Stimulated activated naive CD8-positive, alpha-beta T cell treated with anti-CD3 and anti-CD28 coated beads, Interleukin-15, Interleukin-2, amounts not matched to agents 100 ng/mL and 50 ng/mL, for 24 hours (primary cell): ENCODE data around the gene ASIC5.

Experiments
- H3K27ac Mint-ChIP-seq: one replicate; pipeline ENCODE4 v1.8.0; 2021; ENCODE audit warnings: mild to moderate bottlenecking, mixed read lengths
- H3K27me3 Mint-ChIP-seq: one replicate; pipeline ENCODE4 v1.8.0; 2021; ENCODE audit warnings: mixed read lengths
- H3K36me3 Mint-ChIP-seq: one replicate; pipeline ENCODE4 v1.8.0; 2021; ENCODE audit warnings: low read depth, mixed read lengths
- H3K4me1 Mint-ChIP-seq: one replicate; pipeline ENCODE4 v1.8.0; 2021; ENCODE audit warnings: low read depth, mixed read lengths
- H3K4me3 Mint-ChIP-seq: one replicate; pipeline ENCODE4 v1.8.0; 2021; ENCODE audit warnings: mild to moderate bottlenecking, mixed read lengths
- H3K9me3 Mint-ChIP-seq: one replicate; pipeline ENCODE4 v1.8.0; 2021; ENCODE audit warnings: mixed read lengths

ASIC5 gene

DNA sequence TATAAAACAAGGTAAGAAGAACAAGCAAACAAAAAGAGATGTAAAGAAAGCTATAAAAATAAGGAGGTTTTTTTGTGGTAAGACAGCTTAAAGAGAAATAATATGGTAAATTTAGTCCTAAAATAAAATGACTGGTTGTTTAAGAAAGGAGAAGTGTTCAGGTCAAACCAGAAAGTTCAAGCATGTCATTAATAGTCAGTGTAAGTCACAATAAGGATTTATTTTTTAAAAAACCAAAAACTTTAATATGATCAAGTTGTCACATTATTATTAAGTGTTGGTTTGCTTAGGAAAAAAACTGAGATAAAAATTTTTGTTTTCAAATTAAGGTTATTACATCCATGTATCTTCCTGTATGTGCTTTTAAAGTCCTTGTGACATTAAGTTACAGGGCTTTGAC is 19.1 kb downstream of the ASIC5 start:
- peaks cover 5% of the 10 kb centered on the region for H3K27me3 Mint-ChIP-seq
- H3K4me3 Mint-ChIP-seq = no peak overlapping the region
- no peaks in the 10 kb centered on the region for H3K4me1 Mint-ChIP-seq
- no peak overlapping the region for H3K27ac Mint-ChIP-seq
- no peaks in the 10 kb centered on the region for H3K36me3 Mint-ChIP-seq
- peaks cover 5% of the 10 kb centered on the region for H3K9me3 Mint-ChIP-seq

DNA sequence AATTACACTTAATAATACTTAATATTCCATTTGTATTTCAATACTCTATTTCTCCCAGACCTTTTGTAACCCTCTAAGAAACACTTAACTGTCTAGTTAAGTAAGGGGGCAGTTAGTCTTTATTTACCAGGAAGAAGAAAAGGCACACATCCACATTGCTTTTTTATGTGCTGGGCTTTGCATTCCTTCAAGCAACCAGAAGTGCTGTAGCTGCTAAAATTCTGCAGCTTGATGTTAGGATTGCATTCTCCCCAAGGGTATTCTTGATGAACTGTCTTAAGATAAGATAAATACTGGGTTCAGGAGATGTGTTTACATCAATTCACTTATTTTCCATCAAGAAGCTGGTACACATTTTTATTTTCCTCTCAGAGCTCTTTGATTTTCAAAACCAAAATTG is 24.0 kb downstream of the ASIC5 start:
- Mint-ChIP-seq H3K9me3 (no peaks in the 10 kb centered on the region), H3K4me1 (no peaks in the 10 kb centered on the region), H3K4me3 (no peak overlapping the region), H3K36me3 (no peaks in the 10 kb centered on the region), H3K27me3 (peaks cover 12% of the 10 kb centered on the region), H3K27ac (no peak overlapping the region)

DNA sequence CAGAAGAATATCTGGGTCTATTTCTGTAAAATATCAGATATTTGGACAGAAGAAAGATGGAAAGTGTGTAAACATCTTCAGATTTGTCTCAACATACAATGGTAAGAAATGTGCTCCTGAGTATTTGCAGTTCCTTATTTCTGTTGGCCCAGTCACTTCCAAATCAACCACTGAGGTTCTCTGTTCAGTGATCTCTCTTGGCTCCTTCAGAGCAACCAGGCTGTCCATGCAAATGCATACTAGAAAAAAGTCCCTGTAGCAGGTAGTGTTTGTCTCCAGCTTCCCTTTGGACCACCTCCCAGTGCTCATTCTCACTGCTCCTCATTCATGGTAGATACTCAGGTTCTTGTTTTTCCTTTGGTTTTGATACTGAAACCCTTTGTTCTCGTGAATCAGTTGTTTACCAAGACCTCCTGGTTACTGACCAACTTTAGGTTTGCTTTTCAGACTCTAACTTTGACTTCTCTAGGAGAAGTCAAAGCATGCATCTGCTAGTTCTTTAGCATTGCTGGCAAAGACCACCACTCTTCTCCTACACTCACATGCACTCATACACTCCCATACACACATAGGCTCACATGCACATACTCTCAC is 28.8 kb downstream of the ASIC5 start:
- no peaks in the 10 kb centered on the region for H3K9me3 Mint-ChIP-seq
- H3K4me1 Mint-ChIP-seq = no peaks in the 10 kb centered on the region
- no peak overlapping the region for H3K27ac Mint-ChIP-seq
- no peak overlapping the region for H3K4me3 Mint-ChIP-seq
- H3K27me3 Mint-ChIP-seq = peaks cover 16% of the 10 kb centered on the region
- no peaks in the 10 kb centered on the region for H3K36me3 Mint-ChIP-seq

DNA sequence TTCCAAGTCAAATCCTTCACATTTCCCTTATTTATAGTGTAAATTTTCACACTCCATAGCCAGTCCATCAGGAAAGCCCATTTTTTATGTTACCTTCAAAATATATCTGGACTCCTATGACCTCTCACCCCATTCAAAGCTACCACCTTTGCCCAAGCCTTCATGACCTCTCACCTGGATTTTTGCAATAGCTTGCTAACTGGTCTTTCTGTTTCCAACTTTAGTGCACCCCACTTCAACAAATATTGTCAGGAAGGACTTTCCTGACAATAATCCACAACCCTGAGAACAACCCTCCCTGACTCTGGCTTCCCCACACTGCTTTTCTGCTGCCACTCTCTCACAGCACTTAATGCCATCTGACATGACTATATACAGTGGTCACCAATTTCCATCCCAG is 33.4 kb downstream of the ASIC5 start:
- Mint-ChIP-seq H3K4me3 (no peak overlapping the region), H3K27ac (no peak overlapping the region), H3K27me3 (peaks cover 11% of the 10 kb centered on the region), H3K9me3 (no peaks in the 10 kb centered on the region), H3K36me3 (no peaks in the 10 kb centered on the region), H3K4me1 (no peaks in the 10 kb centered on the region)

DNA sequence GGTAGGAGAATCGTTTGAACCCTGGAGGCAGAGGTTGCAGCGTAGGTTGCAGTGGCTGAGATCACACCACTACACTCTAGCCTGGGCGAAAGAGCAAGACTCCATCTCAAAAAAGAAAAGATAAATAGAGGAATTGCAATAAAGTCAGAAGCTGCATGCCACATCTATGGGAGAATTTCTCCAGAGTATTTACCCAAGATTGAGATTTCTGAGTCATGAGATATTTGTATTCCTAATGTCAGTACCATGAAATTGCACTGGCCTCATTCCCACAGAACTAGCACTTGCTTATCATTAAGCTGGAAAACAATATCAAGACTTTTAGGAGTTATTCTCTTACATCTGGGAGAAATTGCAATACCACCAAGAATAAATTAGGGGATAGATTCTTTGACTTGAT is 37.4 kb downstream of the ASIC5 start:
- no peak overlapping the region for H3K4me3 Mint-ChIP-seq
- H3K36me3 Mint-ChIP-seq = no peaks in the 10 kb centered on the region
- H3K9me3 Mint-ChIP-seq = no peaks in the 10 kb centered on the region
- peaks cover 18% of the 10 kb centered on the region for H3K27me3 Mint-ChIP-seq
- H3K4me1 Mint-ChIP-seq = no peaks in the 10 kb centered on the region
- no peak overlapping the region for H3K27ac Mint-ChIP-seq

DNA sequence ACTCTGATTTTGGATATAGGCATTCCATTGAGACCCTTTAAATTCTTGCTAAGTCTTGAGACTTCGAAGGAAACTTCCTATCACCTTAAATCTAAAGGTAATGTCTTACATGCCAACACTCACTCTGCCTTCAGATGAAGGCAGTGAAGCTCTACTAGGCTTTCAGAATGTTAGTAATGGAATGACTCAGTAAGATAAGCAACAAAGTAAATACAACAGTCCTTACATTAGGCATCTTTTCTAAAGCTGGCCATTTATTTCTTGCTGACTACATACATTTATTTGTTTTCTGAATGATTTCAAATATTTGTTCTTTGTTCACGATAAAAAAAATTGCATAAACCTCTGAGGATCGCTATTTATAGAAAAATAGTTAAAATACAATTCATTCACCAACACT is 43.5 kb downstream of the ASIC5 start:
- H3K27me3 Mint-ChIP-seq = peaks cover 30% of the 10 kb centered on the region
- H3K4me3 Mint-ChIP-seq = no peak overlapping the region
- H3K36me3 Mint-ChIP-seq = no peaks in the 10 kb centered on the region
- H3K4me1 Mint-ChIP-seq = no peaks in the 10 kb centered on the region
- no peaks in the 10 kb centered on the region for H3K9me3 Mint-ChIP-seq
- H3K27ac Mint-ChIP-seq = no peak overlapping the region

DNA sequence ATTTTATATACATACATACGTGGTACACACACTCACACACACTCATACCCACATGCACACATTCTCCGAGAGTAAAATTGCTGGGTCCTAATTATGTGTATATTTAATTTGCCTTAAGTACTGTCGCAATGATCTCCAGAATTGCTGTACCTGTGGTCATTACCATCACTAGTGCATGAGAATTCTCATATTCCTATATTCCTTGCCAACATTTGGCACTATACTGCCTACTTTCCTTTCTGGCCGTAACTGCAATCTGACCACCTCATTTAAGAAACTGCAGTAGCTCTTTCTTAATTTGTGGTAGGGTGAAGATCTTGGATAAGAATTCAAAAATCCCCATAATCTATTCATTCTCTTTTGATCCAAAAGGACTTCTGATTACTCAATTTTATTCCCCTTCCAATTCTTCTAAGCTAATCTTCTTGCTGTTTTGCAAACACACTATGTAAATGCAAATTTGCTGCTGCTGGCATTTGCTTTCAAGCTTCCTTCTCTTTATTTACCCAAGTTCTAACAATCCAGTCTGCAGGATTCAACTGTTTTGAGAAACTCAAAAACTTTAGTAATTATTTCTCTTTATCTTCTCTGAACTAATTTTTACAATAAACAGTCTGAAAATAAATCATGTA is 45.1 kb downstream of the ASIC5 start:
- H3K4me1 Mint-ChIP-seq = no peaks in the 10 kb centered on the region
- H3K36me3 Mint-ChIP-seq = no peaks in the 10 kb centered on the region
- H3K27ac Mint-ChIP-seq = no peak overlapping the region
- H3K9me3 Mint-ChIP-seq = no peaks in the 10 kb centered on the region
- H3K4me3 Mint-ChIP-seq = no peak overlapping the region
- peaks cover 39% of the 10 kb centered on the region for H3K27me3 Mint-ChIP-seq

DNA sequence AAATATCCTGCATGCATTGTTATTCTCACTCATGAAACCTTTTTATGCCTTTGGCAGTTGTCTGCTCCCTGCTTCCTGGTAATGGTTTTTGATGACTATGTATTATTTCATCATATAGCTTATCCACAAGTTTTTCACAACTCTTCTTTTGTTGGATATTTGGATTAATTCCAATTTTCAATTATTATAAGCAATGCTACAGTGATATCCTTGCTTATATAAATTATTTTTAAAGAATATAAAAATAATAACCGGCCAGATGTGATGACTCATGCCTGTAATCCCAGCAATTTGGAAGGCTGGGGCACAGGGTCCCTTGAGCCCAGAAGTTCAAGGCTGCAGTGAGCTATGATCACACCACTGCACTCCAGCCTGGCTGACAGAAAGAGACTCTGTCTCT is 47.0 kb downstream of the ASIC5 start:
- Mint-ChIP-seq H3K4me1 (no peaks in the 10 kb centered on the region), H3K9me3 (no peaks in the 10 kb centered on the region), H3K27me3 (peaks cover 27% of the 10 kb centered on the region), H3K27ac (no peak overlapping the region), H3K4me3 (no peak overlapping the region), H3K36me3 (no peaks in the 10 kb centered on the region)

DNA sequence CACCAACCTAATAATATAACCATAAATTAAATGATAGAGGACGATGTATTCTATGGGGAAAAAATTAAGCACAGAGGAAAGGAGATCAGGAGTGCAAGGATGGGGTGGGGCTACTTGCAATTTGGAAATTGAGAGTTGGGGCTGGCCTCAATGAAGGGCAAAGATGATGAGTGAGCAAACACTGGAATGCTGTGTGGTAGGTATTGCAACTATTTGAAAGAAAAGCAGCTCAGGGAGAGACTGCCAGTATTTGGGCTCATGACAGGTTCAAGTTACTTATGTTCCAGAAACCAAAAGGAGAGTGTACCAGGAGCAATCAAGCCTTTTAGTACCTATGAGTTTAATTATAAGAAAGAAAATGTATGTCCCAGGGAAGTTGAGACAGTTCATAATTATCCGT is 47.4 kb downstream of the ASIC5 start:
- Mint-ChIP-seq H3K4me1 (no peaks in the 10 kb centered on the region), H3K36me3 (no peaks in the 10 kb centered on the region), H3K27me3 (peaks cover 27% of the 10 kb centered on the region), H3K9me3 (no peaks in the 10 kb centered on the region), H3K27ac (no peak overlapping the region), H3K4me3 (no peak overlapping the region)

DNA sequence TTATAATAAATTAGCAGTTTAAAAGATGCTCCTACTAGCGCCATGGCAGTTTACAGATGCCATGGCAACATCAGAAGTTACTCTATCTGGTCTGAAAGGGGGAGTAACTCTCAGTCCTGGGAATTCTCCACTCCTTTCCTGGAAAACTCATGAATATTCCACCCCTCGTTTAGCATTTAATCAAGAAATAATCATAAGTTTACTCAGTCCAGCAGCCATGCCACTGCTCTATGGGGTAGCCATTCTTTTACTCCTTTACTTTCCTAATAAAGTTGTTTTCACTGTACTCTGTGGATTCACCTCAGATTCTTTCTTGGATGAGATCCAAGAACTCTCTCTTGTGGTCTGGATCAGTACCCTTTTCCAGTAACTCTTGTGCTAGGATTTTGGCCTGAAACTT is 55.0 kb downstream of the ASIC5 start:
- H3K36me3 Mint-ChIP-seq = no peaks in the 10 kb centered on the region
- H3K4me3 Mint-ChIP-seq = no peak overlapping the region
- no peaks in the 10 kb centered on the region for H3K9me3 Mint-ChIP-seq
- H3K27ac Mint-ChIP-seq = no peak overlapping the region
- peaks cover 4% of the 10 kb centered on the region for H3K27me3 Mint-ChIP-seq
- no peaks in the 10 kb centered on the region for H3K4me1 Mint-ChIP-seq

DNA sequence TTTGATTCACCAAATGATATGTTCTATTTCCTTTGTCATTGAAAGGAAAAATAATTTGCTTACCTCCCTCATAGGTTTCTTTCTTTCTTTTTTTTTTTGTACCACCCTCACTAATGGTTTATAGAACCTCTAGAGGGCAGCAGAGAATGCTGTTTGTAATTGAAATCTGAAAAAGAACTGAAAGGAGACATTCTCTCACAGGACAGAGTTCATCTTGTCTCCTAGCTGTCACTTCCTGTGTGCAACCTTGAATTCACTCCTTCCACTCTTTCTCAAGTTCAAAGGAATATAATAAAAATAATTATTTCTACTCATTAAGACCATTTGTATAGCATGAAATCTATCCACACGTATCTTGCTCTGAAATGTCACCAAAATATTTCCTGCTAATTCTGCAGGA is 56.2 kb downstream of the ASIC5 start:
- Mint-ChIP-seq H3K36me3 (no peaks in the 10 kb centered on the region), H3K27me3 (peaks cover 3% of the 10 kb centered on the region), H3K4me3 (no peak overlapping the region), H3K4me1 (no peaks in the 10 kb centered on the region), H3K27ac (no peak overlapping the region), H3K9me3 (no peaks in the 10 kb centered on the region)

DNA sequence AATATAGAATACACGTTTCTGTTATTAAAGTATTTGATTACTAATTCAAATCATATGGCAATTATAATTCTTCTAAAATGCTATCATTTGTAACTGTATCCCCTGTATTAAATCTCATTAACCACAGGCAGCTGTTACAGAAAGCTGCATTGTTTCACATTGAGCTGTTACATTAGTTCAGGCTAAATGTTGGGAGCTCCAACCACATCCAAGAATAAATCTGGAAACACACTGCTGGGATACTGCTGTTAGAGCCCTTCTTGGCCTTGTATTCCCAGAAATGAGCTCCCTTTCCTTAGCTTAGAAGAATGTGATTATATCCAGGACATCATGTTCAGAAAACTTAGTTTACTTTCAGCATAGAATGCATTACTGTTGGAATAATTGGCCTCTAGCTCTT is 59.1 kb downstream of the ASIC5 start:
- H3K36me3 Mint-ChIP-seq = no peaks in the 10 kb centered on the region
- no peaks in the 10 kb centered on the region for H3K4me1 Mint-ChIP-seq
- H3K4me3 Mint-ChIP-seq = no peak overlapping the region
- no peaks in the 10 kb centered on the region for H3K9me3 Mint-ChIP-seq
- H3K27ac Mint-ChIP-seq = no peak overlapping the region
- H3K27me3 Mint-ChIP-seq = no peaks in the 10 kb centered on the region

DNA sequence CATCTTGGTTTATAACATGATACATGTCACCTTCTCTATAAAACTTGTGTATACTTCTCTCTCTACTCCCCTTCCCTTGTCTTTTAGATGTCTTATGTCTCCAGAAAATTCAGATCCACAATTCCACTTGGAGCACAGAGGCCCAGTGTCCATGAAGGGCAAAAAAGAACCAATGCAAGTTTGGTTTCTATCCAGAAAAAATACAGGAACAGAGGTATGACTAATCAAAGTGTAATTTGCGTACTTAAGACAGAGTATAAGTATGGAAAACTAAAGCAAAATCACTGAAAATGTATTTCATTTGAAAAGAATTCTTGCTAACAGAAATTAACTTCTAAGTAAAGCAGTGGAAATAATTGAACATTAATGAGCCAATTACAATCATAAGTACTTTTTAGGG is 61.1 kb downstream of the ASIC5 start:
- no peak overlapping the region for H3K4me3 Mint-ChIP-seq
- no peaks in the 10 kb centered on the region for H3K4me1 Mint-ChIP-seq
- H3K36me3 Mint-ChIP-seq = no peaks in the 10 kb centered on the region
- no peak overlapping the region for H3K27ac Mint-ChIP-seq
- H3K27me3 Mint-ChIP-seq = no peaks in the 10 kb centered on the region
- H3K9me3 Mint-ChIP-seq = no peaks in the 10 kb centered on the region

DNA sequence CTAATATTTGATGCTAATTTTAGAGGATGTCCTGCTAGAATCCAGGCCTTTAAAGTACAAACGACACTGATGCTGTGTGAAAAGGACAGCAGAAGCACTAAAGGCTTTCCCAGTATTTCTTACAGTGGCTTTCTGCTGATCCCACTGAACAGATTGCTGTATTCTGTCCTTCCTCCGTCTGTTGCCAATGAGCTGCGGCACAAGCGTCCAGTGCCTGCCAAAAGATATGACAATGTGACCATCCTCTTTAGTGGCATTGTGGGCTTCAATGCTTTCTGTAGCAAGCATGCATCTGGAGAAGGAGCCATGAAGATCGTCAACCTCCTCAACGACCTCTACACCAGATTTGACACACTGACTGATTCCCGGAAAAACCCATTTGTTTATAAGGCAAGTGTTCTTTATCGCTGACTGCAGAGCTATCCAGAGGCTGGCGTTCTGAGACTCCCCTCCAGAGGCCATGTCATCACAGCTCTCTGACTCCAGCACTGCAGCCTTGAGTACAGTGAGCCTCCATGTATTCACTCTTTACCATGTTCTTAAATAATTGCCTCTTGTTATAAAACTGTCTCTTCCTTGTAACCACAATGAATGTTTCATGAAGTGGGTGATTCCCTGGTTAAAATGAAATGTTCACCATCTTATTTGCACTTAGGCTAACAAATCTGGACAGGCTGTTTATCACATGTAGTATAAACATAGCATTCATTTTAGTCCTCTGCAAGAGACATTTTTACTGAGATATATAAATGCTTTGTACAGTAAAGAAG is 63.7 kb downstream of the ASIC5 start:
- Mint-ChIP-seq H3K9me3 (no peaks in the 10 kb centered on the region), H3K27ac (no peak overlapping the region), H3K4me3 (no peak overlapping the region), H3K4me1 (no peaks in the 10 kb centered on the region), H3K27me3 (no peaks in the 10 kb centered on the region), H3K36me3 (no peaks in the 10 kb centered on the region)

DNA sequence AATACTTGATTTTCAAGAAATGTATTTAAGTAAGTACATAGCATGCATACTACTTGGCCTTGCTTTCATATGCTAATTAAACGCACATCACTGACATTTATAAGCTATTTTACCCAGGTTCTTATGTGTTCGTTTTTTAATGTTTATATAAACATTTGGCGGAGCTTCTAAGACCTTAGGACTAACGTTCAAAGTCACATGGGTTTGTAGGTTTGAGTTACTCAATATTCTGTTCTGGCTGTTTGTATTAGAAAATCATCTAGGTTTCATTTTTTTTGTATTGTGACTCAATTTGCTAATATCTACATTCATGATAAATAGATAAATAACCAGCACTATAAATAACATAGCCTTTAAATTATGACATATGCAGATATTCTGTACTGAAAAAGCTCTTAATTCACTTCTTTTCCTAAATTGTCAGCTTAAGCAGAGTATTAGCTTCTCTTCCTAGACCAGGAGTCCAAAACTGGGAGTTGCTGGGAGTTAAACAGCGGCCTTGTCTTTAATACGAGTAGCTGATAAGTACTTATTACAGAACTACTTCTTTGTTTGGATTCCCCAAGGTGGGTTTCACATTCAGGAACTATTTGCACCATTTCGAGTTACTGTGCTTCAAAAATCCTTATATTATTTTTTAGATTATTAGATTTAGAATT is 65.3 kb downstream of the ASIC5 start:
- Mint-ChIP-seq H3K36me3 (no peaks in the 10 kb centered on the region), H3K27ac (no peak overlapping the region), H3K27me3 (no peaks in the 10 kb centered on the region), H3K9me3 (no peaks in the 10 kb centered on the region), H3K4me1 (no peaks in the 10 kb centered on the region), H3K4me3 (no peak overlapping the region)
